GM21737 (cell line): Measurements from ENCODE around the gene NSMF.
"Not testable (repeated sequence)": the region's sequence is repeated elsewhere in the genome, so short reads cannot be mapped to it uniquely, and the experiment has no call there.

Source experiments
- ATAC-seq: cut with Tn5 transposase; IDR thresholded peaks from one replicate; pipeline ENCODE4 v1.9.1; 2021; ENCODE audit warnings: mild to moderate bottlenecking, moderate library complexity; ENCODE audit not compliant: unreplicated experiment

The NSMF gene

GRCh38 chr9:137417161-137418021 is 41.7 kb downstream of the NSMF start:
- no peak for ATAC-seq

DNA sequence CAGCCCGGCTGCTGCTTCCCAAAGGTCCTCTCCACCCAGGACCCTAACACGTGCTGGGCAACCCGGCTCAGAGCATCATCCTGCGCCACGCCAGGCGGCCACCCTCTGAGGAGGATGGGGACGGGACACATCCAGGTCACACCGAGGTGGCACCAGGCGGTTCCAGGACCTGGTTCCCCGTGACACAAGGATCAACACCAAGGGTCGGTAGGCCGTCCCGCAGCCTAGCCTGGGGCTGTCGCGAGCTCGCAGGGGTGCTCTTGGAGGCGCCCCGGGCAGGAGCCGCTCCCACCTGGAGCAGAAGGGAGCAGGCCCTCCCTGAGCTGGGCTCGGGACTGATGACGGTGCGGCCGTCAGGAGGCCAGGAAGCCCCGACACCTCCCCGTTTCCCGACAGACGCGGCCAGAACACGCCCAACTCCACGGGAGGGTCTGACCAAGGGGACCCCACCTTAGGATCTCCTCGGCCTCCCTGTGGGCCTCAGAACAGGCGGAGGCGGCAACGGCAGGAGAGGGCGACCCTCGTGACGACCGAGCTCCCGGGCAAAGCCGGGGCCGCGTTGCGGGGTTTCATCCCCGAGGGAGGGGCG is 42.5 kb downstream of the NSMF start:
- ATAC-seq, result no peak

DNA sequence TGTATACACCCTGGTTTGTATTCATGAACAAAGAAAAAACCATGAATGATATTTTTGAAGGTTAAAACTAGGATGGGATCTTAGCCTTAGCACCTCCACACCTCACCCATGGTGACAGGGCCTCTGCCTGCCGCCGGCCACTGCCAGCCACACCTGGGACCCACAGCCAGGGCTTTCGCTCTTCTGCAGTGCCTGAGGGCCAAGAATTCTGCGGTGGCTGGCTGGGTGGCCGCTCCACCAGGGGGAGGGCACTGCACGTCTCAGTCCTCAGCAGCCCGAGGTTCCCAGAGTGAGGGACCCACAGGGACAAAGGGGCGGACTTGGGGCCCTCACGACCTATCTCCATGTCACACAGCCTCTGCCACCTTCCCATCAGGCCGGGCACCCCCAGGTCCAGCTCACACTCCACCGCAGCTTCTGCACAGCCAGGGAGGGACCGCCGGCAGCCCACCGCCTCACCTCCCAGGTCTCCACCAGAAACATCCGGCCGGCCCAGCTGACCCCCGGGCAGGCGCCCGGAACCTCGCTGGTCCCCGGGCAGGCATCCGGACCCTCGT is 43.0 kb downstream of the NSMF start:
- no peak for ATAC-seq

- ATAC-seq, result no peak
Measured at GRCh38 chr9:137415451-137415850, 43.7 kb downstream of the NSMF start.

- ATAC-seq, result no peak
Measured at GRCh38 chr9:137412431-137412830, 46.7 kb downstream of the NSMF start.

- ATAC-seq, result no peak
Measured at GRCh38 chr9:137411645-137412380, 47.3 kb downstream of the NSMF start.

DNA sequence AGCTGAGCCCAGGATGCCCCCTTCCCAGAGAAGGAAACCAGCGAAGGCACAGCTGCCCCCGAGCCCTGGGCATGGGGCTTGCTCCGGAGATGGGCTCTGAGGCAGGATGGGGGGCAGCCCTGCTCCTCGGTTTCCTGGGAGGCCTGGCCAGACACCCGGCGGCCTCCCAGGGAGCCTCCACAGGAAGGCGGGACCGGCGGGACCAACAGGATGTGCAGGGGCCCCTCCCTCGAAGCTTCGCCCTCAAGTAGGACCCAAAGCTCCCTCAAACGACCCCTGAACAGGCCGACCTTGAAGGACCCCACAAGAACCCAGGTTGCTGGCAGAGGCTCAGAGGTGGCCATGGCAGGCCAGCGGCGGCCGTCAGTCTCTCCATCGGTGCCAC is 47.9 kb downstream of the NSMF start:
- ATAC-seq, result no peak

GRCh38 chr9:137410891-137411249 is 48.3 kb downstream of the NSMF start:
- ATAC-seq, result no peak

GRCh38 chr9:137410236-137410890 is 48.8 kb downstream of the NSMF start:
- ATAC-seq, result not testable (repeated sequence)

DNA sequence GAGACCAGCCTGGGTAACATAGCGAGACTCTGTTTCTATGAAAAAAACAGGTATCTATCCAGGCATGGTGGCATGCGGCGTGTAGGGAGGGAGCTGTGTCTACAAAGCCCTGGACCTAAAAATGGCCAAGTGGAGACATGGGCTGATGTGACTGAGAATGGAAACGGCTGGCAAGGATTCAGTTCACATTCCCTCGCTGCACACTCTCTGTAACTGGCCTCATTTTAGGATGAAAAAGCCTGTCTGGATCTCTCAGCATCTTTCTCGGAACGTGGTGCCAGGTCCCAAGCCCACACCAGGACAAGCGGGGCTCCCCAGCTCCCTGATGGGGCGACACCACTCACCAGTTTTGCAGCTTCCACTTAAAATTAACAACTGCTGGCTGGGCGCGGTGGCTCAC is 49.6 kb downstream of the NSMF start:
- ATAC-seq, result no peak

DNA sequence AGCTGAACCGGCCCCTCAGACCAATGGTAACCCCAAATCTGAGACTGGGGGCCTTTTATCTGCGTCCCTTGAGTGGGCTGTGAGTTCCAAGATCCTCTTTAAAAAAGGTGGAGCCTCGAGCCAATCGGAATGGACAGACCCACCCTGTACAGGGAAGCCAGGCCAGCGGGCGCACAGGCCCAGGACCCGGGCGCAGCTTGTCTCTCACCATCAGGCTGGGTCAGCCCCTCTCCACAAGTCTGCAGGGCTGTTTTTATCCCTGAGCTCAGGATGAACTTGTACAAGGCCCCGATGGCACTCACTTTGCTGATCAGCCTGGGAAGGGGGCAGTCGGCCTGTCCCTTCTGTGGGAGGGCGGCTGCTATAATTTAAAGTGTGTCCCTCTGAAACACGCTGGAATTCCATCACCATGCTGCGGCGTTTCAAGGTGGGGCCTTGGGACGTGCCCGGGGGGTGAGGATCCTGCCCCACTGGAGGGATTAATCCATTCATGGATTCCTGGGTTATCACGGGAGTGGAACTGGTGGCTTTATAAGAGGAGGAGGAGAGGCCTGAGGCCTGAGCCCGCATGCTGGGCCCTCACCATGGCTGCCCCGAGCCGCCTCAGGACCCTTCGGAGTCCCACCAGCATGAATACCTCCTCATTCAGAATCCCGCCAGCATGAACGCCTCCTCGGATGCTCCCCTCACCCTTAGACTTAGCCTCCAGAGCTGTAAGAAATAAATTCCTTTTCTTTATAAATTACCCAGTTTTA is 50.3 kb downstream of the NSMF start:
- no peak for ATAC-seq

GRCh38 chr9:137407590-137408300 is 51.4 kb downstream of the NSMF start:
- ATAC-seq, result no peak

- no peak for ATAC-seq
Measured at GRCh38 chr9:137406876-137407589, 52.1 kb downstream of the NSMF start.

GRCh38 chr9:137406085-137406760 is 52.9 kb downstream of the NSMF start:
- no peak for ATAC-seq

- ATAC-seq, result no peak
Measured at GRCh38 chr9:137405677-137406081, 53.5 kb downstream of the NSMF start.

DNA sequence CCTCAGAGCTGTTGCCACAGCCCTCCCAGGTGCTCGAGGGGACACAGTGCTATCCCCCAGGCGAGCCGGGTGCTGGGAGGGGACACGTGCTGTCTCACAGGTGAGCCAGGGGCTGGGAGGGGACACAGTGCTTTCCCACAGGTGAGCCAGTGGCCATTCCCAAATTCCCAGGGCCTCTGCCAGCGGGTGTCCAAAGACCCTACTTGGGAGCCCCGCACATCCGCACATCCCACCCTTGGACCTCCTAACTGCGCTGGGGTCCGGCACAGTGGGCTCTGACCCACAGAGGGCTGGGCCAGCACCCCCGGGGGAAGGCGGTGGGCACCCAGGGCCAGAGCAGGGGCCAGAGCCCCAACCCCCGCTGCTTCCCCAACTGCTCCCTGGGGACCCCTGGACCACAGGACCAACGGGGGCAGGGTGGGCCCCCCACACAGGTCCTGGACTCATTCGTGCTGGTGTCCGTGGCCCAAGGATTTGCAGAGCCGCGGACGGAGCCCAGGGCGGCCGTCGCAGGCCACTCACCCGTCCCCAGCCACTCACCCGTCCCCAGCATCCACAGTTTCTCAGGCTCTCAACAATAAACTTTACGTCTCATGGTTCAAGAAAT is 54.1 kb downstream of the NSMF start:
- ATAC-seq, result no peak

DNA sequence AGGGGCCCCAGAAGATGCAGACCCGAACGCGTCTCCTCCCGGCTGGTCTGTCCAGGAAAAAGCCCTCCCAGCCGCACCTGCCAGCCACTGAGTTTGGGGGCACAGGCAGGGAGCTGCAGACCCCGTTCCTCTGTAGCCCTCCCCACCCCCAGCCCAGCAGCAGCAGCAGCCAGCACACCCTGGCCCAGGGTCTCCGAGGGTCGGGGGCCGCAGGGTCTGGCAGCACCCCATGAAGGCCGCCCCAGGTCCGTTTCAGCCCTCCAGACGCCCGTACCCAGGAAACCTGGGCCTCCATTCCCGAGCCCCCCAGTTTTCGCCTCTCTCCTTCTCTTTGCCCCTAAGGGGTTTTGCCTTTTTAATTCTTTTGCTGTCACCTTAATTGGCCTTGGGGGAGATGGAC is 55.9 kb downstream of the NSMF start:
- ATAC-seq, result no peak

DNA sequence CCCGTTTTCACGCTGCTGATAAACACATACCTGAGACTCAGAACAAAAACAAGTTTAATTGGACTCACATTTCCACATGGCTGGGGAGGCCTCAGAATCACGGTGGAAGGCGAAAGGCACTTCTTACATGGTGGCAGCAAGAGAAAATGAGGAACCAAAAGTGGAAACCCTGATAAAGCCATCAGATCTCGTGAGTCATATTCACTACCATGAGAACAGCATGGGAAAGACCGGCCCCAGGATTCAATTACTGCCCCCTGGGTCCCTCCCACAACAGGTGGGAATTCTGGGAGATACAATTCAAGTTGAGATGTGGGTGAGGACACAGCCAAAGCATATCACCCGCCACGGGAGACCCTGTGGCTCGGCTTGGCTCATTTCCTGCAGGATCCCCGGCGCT is 56.4 kb downstream of the NSMF start:
- no peak for ATAC-seq
